Duodenal mucosa (tissue), 2 donors: ENCODE data around the gene ANKRD53.

Experiments used
- H3K27ac ChIP-seq: one replicate; pipeline ENCODE4 v1.7.0; 2013; ENCODE audit warnings: low read depth, low read length
- H3K27me3 ChIP-seq, 2 donors: one replicate each; pipeline ENCODE4 v1.7.0; 2013; ENCODE audit warnings: low read length in 2 of 2, control low read depth in 1 of 2; ENCODE audit not compliant: insufficient read depth in 2 of 2, control insufficient read depth in 1 of 2
- H3K36me3 ChIP-seq, 2 donors: one replicate each; pipeline ENCODE4 v1.7.0; 2013; ENCODE audit warnings: low read length in 2 of 2, control low read depth in 1 of 2; ENCODE audit not compliant: insufficient read depth in 2 of 2, control insufficient read depth in 1 of 2
- H3K4me1 ChIP-seq, 2 donors: one replicate each; pipeline ENCODE4 v1.7.0; 2013; ENCODE audit warnings: low read length in 2 of 2, control low read depth in 1 of 2; ENCODE audit not compliant: insufficient read depth in 2 of 2, control insufficient read depth in 1 of 2
- H3K4me3 ChIP-seq, 2 donors: one replicate each; pipeline ENCODE4 v1.7.0; 2013; ENCODE audit warnings: low read length in 2 of 2, low read depth in 1 of 2
- H3K9ac ChIP-seq, 2 donors: one replicate each; pipeline ENCODE4 v1.7.0; 2013; ENCODE audit warnings: low read length in 2 of 2, low read depth in 1 of 2
- H3K9me3 ChIP-seq, 2 donors: one replicate each; pipeline ENCODE4 v1.7.0; 2013; ENCODE audit warnings: low read length in 2 of 2, control low read depth in 1 of 2; ENCODE audit not compliant: control insufficient read depth in 1 of 2

Gene ANKRD53

DNA sequence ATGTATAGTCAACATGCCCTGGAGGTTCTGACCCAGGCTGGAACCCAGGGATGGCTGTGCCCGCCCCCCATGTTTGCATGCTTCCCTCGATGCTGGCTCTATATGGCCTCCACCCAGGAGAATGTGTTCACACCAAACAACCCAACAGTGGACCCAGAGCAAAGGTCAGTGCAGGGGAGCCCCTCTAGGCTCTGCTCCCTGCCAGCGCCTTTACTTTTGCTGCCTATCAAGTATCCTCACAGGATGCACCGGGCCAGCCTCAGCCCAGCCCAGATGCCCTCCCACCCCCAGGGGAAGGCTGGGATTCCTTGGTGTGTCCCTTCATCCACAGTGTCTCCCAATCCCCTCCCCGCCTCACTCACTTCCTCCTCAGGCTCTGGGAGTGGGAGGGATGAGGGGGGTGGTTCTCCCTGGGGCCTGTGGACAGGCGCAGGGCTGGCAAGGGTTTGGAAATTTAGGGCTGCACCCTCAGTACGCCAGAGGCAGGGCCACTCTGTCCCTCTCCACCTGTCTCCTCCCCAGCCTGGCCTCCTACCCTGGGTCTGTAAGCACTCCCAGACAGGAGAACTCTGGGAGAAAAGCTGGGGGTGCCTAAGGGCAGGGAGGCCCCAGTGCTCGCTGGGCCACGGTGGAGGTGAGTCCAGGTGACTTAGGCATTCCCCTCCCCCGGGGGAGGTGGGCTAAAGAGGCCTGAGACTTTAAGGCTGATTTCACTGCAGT lies 40.4 kb upstream of the ANKRD53 start:
- no peaks in the 10 kb centered on the region for H3K9me3 ChIP-seq
- H3K36me3 ChIP-seq, result no peaks in the 10 kb centered on the region
- H3K9ac ChIP-seq, result no peak overlapping the region
- H3K4me3 ChIP-seq, result no peak overlapping the region
- peaks cover 0 to 4% of the 10 kb centered on the region in 2 donors for H3K27me3 ChIP-seq
- H3K4me1 ChIP-seq, result no peaks in the 10 kb centered on the region
- H3K27ac ChIP-seq, result no peak overlapping the region

DNA sequence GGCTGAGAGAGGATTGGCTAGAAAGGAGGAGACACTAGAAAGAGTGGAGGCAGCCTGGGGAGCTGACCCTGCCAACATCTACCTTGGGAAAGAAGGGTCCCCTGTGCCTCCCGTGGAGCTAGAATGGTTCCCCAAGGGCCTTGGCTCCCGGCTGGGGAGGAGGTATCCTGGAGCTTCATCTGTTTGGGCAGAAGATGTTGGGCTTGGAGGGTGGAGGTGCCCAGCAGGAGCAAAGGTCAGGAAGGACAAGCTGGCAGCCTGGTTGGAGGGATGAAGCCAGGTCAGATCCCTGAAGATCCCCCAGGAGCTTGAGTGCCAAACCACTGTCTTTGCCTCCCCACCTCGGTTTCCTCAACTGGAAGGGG lies 39.9 kb upstream of the ANKRD53 start:
- H3K36me3 ChIP-seq, result no peaks in the 10 kb centered on the region
- no peak overlapping the region for H3K9ac ChIP-seq
- H3K4me3 ChIP-seq, result no peak overlapping the region
- H3K27me3 ChIP-seq, result peaks cover 0 to 4% of the 10 kb centered on the region in 2 donors
- no peak overlapping the region for H3K27ac ChIP-seq
- no peaks in the 10 kb centered on the region for H3K4me1 ChIP-seq
- H3K9me3 ChIP-seq, result no peaks in the 10 kb centered on the region

DNA sequence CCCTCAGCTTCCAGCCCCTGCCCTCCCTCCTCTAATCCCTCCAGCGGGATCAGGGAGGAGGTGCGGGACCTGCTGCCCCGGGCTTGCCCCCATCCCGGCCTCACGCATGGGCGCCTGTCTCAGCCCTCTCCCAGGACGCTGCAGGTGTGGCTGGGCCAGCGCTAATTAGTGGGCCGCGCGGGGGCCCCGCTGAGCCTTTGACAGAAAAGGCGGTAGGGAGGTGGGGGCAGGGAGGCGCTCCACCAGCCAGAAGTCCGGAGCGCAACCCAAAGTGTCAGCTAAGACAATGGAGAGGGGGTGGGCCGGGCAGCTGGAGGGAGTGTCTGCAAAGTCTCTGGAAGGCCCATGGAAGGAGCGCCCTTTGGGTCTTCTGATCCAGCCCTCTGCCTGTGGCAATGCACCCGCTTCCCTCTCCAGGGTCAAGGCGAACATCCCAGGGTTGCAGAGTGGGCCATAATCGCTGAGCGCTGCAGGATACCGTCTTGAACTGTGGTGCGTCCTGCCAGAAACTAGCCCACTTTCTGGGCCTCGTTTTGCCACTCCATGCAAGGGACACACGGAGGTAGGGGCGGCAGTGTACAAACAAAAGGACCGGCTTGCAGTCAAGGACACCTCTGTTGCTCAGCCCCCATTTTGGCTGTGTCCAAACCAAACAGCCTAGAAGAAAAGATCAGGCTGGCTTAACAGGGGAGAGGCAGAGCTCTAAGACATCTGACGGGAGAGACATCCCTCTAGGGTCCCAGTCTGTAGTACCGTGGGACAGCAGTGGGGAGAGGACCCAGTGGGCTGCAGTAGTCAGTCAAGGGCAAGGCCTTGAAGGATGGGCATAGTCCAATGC lies 39.2 kb upstream of the ANKRD53 start:
- Histone ChIP-seq H3K27ac (no peak overlapping the region), H3K4me3 (no peak overlapping the region), H3K27me3 (peaks cover 0 to 4% of the 10 kb centered on the region in 2 donors), H3K9ac (no peak overlapping the region), H3K4me1 (no peaks in the 10 kb centered on the region), H3K9me3 (no peaks in the 10 kb centered on the region), H3K36me3 (no peaks in the 10 kb centered on the region)

DNA sequence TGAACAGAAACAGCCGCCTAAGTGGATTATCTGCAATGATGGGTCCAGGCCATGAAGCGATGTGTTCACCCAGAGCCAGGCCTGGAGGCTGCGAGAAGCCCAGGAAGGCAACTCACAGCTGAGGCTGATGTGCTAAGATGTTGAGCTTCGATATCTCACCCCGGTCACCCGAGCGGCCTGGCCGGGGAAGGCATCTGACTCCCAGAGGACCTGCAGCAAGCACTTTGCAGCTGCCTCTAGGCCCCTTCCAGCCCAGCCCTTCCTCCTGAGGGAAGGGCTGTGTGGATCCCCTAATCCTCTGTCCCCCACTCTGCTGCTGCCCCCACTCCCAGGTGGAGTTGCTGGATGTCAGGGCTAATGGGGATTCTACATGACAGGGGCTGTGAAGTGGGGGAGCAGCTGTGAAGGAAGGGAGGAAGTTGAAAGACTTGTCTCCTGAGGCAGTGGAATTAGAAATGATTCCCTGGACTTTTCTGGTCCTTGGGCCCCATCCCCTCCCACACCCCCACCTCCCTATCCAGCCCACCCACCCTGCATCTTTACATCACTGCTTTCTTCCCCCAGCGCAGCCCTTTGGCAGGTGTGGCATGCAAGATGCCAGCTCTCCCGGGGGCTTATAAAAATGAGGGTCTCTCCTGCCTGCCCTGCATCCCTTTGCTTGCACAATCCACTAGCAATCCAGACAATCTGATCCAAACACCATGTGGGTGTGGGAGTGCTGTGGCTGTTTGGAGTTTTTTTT lies 38.4 kb upstream of the ANKRD53 start:
- no peak overlapping the region for H3K27ac ChIP-seq
- H3K27me3 ChIP-seq, result peaks cover 0 to 4% of the 10 kb centered on the region in 2 donors
- H3K9ac ChIP-seq, result no peak overlapping the region
- H3K9me3 ChIP-seq, result no peaks in the 10 kb centered on the region
- H3K4me1 ChIP-seq, result no peaks in the 10 kb centered on the region
- no peak overlapping the region for H3K4me3 ChIP-seq
- H3K36me3 ChIP-seq, result no peaks in the 10 kb centered on the region

- no peaks in the 10 kb centered on the region for H3K9me3 ChIP-seq
- no peak overlapping the region for H3K27ac ChIP-seq
- H3K27me3 ChIP-seq, result peaks cover 0 to 4% of the 10 kb centered on the region in 2 donors
- H3K36me3 ChIP-seq, result no peaks in the 10 kb centered on the region
- H3K9ac ChIP-seq, result no peak overlapping the region
- no peaks in the 10 kb centered on the region for H3K4me1 ChIP-seq
- no peak overlapping the region for H3K4me3 ChIP-seq
These were observed 37.2 kb upstream of the ANKRD53 start for GRCh38 chr2:70941186-70941585.

DNA sequence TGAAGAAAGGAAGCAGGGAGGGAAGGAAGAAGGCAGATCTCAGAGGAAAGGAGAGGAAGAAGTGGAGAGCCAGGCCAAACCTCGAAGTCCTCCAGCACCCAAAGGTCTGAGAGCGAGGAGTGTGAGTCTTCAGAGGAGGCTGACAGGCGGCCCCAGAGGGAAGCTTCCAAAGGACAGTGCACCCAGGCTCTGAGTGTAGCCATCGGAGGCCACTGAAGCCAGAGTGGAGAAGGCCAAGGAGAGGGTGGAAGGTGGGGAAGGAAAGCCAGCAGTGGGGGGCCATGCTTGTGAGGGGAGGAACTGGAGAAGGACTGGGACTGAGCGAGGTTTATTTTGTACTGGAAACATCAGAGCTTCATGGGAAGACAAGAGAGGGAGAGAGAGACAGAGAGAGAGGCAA lies 36.7 kb upstream of the ANKRD53 start:
- Histone ChIP-seq H3K4me3 (no peak overlapping the region), H3K27me3 (peaks cover 0 to 4% of the 10 kb centered on the region in 2 donors)

DNA sequence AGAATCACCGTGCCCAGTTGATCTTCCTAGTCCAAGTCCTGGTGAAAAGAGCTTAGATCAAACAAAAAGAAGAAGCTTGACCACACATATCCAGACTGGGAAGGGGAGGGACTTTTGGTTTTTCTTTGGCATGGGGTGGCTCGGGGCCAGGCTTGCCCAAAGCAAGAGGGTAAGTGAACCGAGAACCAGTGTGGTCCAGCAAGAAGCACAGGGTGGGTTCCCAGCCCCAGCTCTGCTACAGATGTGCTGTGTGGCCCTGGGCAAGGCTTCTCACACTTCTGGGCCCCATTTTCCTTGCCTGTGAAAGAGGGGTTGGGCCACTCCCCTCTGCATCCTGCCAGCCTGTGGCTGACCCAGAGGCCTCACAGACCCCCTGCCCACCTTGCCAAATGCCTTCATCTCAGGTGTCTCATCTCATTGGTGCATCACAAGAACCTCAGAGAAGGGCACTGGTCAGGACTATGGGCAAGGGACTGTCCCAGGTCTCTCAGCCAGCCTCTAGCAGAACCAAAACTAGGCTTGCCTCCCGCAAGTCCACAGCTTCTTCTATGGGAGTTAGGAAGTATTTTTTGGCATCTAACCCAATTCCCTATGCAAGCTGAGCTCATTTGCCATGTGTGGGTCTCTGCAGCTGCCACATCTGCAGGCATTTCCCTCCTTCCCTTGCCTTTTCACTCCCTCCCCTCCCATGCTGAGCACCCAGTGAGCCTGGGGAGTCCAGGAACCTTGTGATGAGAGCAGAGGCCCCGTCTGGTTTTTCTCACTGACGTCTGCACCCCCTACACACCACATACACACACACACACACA lies 35.8 kb upstream of the ANKRD53 start:
- Histone ChIP-seq H3K9me3 (no peaks in the 10 kb centered on the region), H3K9ac (no peak overlapping the region), H3K4me1 (no peaks in the 10 kb centered on the region), H3K36me3 (no peaks in the 10 kb centered on the region), H3K4me3 (no peak overlapping the region), H3K27ac (no peak overlapping the region), H3K27me3 (peaks cover 7 to 11% of the 10 kb centered on the region in 2 donors)

More for the DNA sequence above, 36.7 kb upstream of the ANKRD53 start:
- Histone ChIP-seq H3K9ac (no peak overlapping the region), H3K9me3 (no peaks in the 10 kb centered on the region), H3K36me3 (no peaks in the 10 kb centered on the region), H3K4me1 (no peaks in the 10 kb centered on the region), H3K27ac (no peak overlapping the region)

GRCh38 chr2:70943205-70943871 lies 35.1 kb upstream of the ANKRD53 start:
- H3K27ac ChIP-seq, result no peak overlapping the region

GRCh38 chr2:70944111-70944690 lies 34.2 kb upstream of the ANKRD53 start:
- H3K4me1 ChIP-seq, result peaks cover 2 to 3% of the 10 kb centered on the region in 2 donors
- H3K36me3 ChIP-seq, result no peaks in the 10 kb centered on the region
- H3K27ac ChIP-seq, result no peak overlapping the region
- H3K9ac ChIP-seq, result no peak overlapping the region
- H3K27me3 ChIP-seq, result peaks cover 16 to 20% of the 10 kb centered on the region in 2 donors
- H3K9me3 ChIP-seq, result no peaks in the 10 kb centered on the region
- H3K4me3 ChIP-seq, result no peak overlapping the region

More at GRCh38 chr2:70943205-70943871, 35.1 kb upstream of the ANKRD53 start:
- H3K4me1 ChIP-seq, result peaks cover 0 to 3% of the 10 kb centered on the region in 2 donors
- H3K27me3 ChIP-seq, result peaks cover 13 to 18% of the 10 kb centered on the region in 2 donors
- H3K4me3 ChIP-seq, result no peak overlapping the region
- no peaks in the 10 kb centered on the region for H3K9me3 ChIP-seq
- H3K9ac ChIP-seq, result no peak overlapping the region
- H3K36me3 ChIP-seq, result no peaks in the 10 kb centered on the region
